ENCODE measurements around the gene C17orf107.
"Not testable (repeated sequence)": the region's sequence is repeated elsewhere in the genome, so short reads cannot be mapped to it uniquely, and the experiment has no call there.

- TF ChIP-seq POLR2A (IDR thresholded peaks at IDR 0.05), result not testable (repeated sequence)
- TF ChIP-seq, protein P1, sequence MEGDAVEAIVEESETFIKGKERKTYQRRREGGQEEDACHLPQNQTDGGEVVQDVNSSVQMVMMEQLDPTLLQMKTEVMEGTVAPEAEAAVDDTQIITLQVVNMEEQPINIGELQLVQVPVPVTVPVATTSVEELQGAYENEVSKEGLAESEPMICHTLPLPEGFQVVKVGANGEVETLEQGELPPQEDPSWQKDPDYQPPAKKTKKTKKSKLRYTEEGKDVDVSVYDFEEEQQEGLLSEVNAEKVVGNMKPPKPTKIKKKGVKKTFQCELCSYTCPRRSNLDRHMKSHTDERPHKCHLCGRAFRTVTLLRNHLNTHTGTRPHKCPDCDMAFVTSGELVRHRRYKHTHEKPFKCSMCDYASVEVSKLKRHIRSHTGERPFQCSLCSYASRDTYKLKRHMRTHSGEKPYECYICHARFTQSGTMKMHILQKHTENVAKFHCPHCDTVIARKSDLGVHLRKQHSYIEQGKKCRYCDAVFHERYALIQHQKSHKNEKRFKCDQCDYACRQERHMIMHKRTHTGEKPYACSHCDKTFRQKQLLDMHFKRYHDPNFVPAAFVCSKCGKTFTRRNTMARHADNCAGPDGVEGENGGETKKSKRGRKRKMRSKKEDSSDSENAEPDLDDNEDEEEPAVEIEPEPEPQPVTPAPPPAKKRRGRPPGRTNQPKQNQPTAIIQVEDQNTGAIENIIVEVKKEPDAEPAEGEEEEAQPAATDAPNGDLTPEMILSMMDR (IDR thresholded peaks at IDR 0.05), result not testable (repeated sequence)
Measured at GRCh38 chr17:4867535-4867934, 31.8 kb upstream of the C17orf107 start.
